ENCODE measurements around the gene ZNF28. TPM values are rescaled to one million over a fixed set of nuclear protein-coding genes. Genes with fewer than 3 reads are reported as not detected.

ZNF28 gene
- total and polyA plus RNA-seq, 2 of the 4 experiments (the other 2 are of a cell fraction) = 4.4 to 24.7 TPM

DNA sequence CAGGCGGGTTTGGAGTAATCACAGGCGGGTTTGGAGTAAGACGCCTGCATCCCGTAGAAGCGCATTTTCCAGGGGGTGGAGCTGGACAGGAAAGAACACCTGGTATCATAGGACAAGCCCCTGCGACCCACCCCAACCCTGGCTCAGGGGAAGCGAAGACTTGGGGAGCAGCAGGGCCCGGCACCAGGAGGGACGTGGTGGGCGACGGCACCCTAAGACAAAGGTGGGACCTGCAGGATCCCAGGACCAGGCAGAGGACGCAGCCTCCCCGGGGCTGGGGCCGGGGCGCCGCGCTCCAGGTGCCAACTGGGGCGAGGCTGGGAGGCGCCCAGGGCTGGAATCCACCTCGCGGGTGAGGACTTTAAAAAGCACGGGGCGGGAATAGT, 35.4 kb downstream of the ZNF28 start:
- peak overlapping the region; percentile 97 for H2AFZ ChIP-seq (replicated peaks; ENCODE audit: low read length, poor library complexity)
- H3K27ac ChIP-seq (ENCODE audit: insufficient read depth, low read length) = no peak overlapping the region
- 0 out of 2 replicates have a peak overlapping the region, but pooled peaks have one; percentile 83 for H3K23ac ChIP-seq (ENCODE audit: low read depth, low read length)
- ChIA-PET POLR2A (ENCODE audit: unreplicated experiment) (no interaction called here), CTCF (no interaction called here)
- H3K79me1 ChIP-seq (ENCODE audit: low read depth in 1 of 2, low read length in 2 of 2) = no peaks in the 10 kb centered on the region; a peak in 1 of 4 replicates
- H3K4me2 ChIP-seq (ENCODE audit: low read depth, low read length) = peak overlapping the region; percentile 85
- H3K9ac ChIP-seq (ENCODE audit: low read depth, low read length) = peak overlapping the region; percentile 84
- no peak overlapping the region for H3K4ac ChIP-seq (ENCODE audit: low read depth, low read length)
- TF ChIP-seq MXI1 (IDR thresholded peaks at IDR 0.05; ENCODE audit: borderline replicate concordance, low read depth, low read length) (no peak), NFE2L2 (IDR thresholded peaks at IDR 0.05; ENCODE audit: low read depth, low read length) (no peak), MAFK (IDR thresholded peaks at IDR 0.05; ENCODE audit: low read depth, low read length) (no peak), CEBPB (IDR thresholded peaks at IDR 0.05; ENCODE audit: low read depth, low read length) (no peak), MAZ (IDR thresholded peaks at IDR 0.05; ENCODE audit: borderline replicate concordance, low read depth, low read length) (no peak), CHD1 (IDR thresholded peaks at IDR 0.05; ENCODE audit: low read depth, low read length) (no peak), POLR2A (IDR thresholded peaks at IDR 0.05; ENCODE audit: low read depth, low read length) (no peak), SMC3 (IDR thresholded peaks at IDR 0.05; ENCODE audit: low read depth, low read length) (no peak), BHLHE40 (IDR thresholded peaks at IDR 0.05; ENCODE audit: low read depth, low read length) (no peak), RAD21 (IDR thresholded peaks at IDR 0.05; ENCODE audit: low read length) (no peak), RFX5 (IDR thresholded peaks at IDR 0.05; ENCODE audit: low read depth, low read length) (no peak), FOS (IDR thresholded peaks at IDR 0.05; ENCODE audit: low read depth, low read length) (no peak)
- TF ChIP-seq, protein P1, sequence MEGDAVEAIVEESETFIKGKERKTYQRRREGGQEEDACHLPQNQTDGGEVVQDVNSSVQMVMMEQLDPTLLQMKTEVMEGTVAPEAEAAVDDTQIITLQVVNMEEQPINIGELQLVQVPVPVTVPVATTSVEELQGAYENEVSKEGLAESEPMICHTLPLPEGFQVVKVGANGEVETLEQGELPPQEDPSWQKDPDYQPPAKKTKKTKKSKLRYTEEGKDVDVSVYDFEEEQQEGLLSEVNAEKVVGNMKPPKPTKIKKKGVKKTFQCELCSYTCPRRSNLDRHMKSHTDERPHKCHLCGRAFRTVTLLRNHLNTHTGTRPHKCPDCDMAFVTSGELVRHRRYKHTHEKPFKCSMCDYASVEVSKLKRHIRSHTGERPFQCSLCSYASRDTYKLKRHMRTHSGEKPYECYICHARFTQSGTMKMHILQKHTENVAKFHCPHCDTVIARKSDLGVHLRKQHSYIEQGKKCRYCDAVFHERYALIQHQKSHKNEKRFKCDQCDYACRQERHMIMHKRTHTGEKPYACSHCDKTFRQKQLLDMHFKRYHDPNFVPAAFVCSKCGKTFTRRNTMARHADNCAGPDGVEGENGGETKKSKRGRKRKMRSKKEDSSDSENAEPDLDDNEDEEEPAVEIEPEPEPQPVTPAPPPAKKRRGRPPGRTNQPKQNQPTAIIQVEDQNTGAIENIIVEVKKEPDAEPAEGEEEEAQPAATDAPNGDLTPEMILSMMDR (conservative IDR thresholded peaks at IDR 0.05; ENCODE audit: low read depth, low read length) = no peak
- TF ChIP-seq, protein P2, sequence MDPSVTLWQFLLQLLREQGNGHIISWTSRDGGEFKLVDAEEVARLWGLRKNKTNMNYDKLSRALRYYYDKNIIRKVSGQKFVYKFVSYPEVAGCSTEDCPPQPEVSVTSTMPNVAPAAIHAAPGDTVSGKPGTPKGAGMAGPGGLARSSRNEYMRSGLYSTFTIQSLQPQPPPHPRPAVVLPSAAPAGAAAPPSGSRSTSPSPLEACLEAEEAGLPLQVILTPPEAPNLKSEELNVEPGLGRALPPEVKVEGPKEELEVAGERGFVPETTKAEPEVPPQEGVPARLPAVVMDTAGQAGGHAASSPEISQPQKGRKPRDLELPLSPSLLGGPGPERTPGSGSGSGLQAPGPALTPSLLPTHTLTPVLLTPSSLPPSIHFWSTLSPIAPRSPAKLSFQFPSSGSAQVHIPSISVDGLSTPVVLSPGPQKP (IDR thresholded peaks at IDR 0.05; ENCODE audit: borderline replicate concordance, low read depth, low read length) = no peak
- no peak overlapping the region for H4K5ac ChIP-seq (ENCODE audit: low read depth, low read length)
- H3K14ac ChIP-seq (replicated peaks; ENCODE audit: low read depth, low read length) = no peak overlapping the region
- H3K4me3 ChIP-seq (ENCODE audit: insufficient read depth, low read depth, low read length) = peak overlapping the region; percentile 86
- H2BK20ac ChIP-seq (ENCODE audit: low read depth, low read length) = no peak overlapping the region
- peak overlapping the region; percentile 55 to 81; a peak in 3 of 4 replicates for H4K8ac ChIP-seq (ENCODE audit: low read depth in 2 of 2, low read length in 2 of 2)
- 8% methylated on average over 6 of the region's 23 CpGs; no CpG with 5 or more reads in 1 of the 2 experiments for WGBS, 2 experiments (ENCODE audit: extremely low coverage in 2 of 2, insufficient read length in 1 of 2)
- H3K56ac ChIP-seq (ENCODE audit: extremely low read depth, insufficient read depth, low read length) = no peak overlapping the region
- H4K91ac ChIP-seq (ENCODE audit: insufficient read depth, low read depth, low read length) = no peak overlapping the region; the same call in 1 of the 2 replicates
- no peak overlapping the region; the same call in 1 of the 2 replicates for H2AK5ac ChIP-seq (ENCODE audit: low read depth, low read length)
- no peak overlapping the region for H2BK15ac ChIP-seq (ENCODE audit: low read depth, low read length)
- H2BK5ac ChIP-seq (ENCODE audit: low read depth, low read length, poor library complexity, severe bottlenecking) = no peak overlapping the region
- BruUV-seq (replicated peaks) = no TSS peak
- in situ Hi-C loops (cut with MboI; ENCODE audit: low sequenced_read_pairs) = no loop called here
- peaks cover 4% of the 10 kb centered on the region; the same call in 1 of the 2 replicates for H3K9me3 ChIP-seq (ENCODE audit: control insufficient read depth, insufficient read depth, low read length)
- 0 out of 2 replicates have a peak, but pooled peaks cover 1% of the 10 kb centered on the region for H3K4me1 ChIP-seq (ENCODE audit: control insufficient read depth, insufficient read depth, low read length)
- no peak overlapping the region; the same call in 1 of the 2 replicates for H3K18ac ChIP-seq (ENCODE audit: low read depth, low read length)
- peak; percentile 12 for ATAC-seq (ENCODE audit: low read depth)
- H3K27me3 ChIP-seq (ENCODE audit: control insufficient read depth, insufficient read depth, low read length) = no peaks in the 10 kb centered on the region
- no peak for DNase-seq
- dilution Hi-C loops (cut with HindIII; ENCODE audit: low sequenced_read_pairs, unreplicated experiment) = no loop called here
- no peak overlapping the region for H2BK120ac ChIP-seq (ENCODE audit: low read depth, low read length)
- no peaks in the 10 kb centered on the region for H3K36me3 ChIP-seq (ENCODE audit: control insufficient read depth, insufficient read depth, low read length)
- no peaks in the 10 kb centered on the region for H3K9me1 ChIP-seq (ENCODE audit: insufficient read depth, low read length)
- H2AK9ac ChIP-seq (replicated peaks; ENCODE audit: low read depth, low read length, poor library complexity) = peak overlapping the region; percentile 89
- intact Hi-C loops (cut with micrococcal nuclease) = loop anchor here (5.0 kb wide), 1 partner anchor 176 kb away; the partner anchor contains the start of gene ZNF816
- H4K20me1 ChIP-seq (ENCODE audit: insufficient read depth, low read length) = no peaks in the 10 kb centered on the region
